Endothelial cell of umbilical vein (primary cell): ENCODE data around the gene ZNF311.

Experiments
- CTCF ChIP-seq, 2 donors: IDR thresholded peaks; 1 replicate in 1 of 2; 2 replicates in 1 of 2; pipeline ENCODE4 v1.5.1; 2011; ENCODE audit warnings: low read length in 2 of 2, mild to moderate bottlenecking in 2 of 2, moderate library complexity in 2 of 2, control low read depth in 1 of 2, inconsistent platforms in 1 of 2, low read depth in 1 of 2; ENCODE audit not compliant: insufficient read depth in 1 of 2; ENCODE audit errors: extremely low read depth in 1 of 2
- EZH2 ChIP-seq: IDR thresholded peaks from 2 replicates; pipeline ENCODE4 v1.6.1; 2012; ENCODE audit warnings: borderline replicate concordance, low read depth, mild to moderate bottlenecking, moderate library complexity, low read length, inconsistent platforms; ENCODE audit not compliant: severe bottlenecking
- FOS ChIP-seq: IDR thresholded peaks from 2 replicates; pipeline ENCODE4 v1.6.1; 2011; ENCODE audit warnings: mild to moderate bottlenecking, low read length, moderate library complexity, borderline replicate concordance; ENCODE audit not compliant: insufficient read depth
- JUN ChIP-seq: IDR thresholded peaks from 2 replicates; pipeline ENCODE4 v1.6.1; 2011; ENCODE audit warnings: borderline replicate concordance, low read depth; ENCODE audit not compliant: insufficient read length, insufficient read depth
- MAX ChIP-seq: IDR thresholded peaks from 2 replicates; pipeline ENCODE4 v1.6.1; 2011; ENCODE audit not compliant: insufficient read depth, insufficient read length
- MYC ChIP-seq: IDR thresholded peaks from one replicate; pipeline ENCODE4 v1.6.1; 2011; ENCODE audit warnings: mild to moderate bottlenecking, low read depth, low read length
- POLR2A ChIP-seq: IDR thresholded peaks from 2 replicates; pipeline ENCODE4 v1.6.1; 2012; ENCODE audit warnings: low read depth, mild to moderate bottlenecking, control low read depth, low read length
- POLR2AphosphoS5 ChIP-seq: IDR thresholded peaks from 2 replicates; pipeline ENCODE4 v1.6.1; 2012; ENCODE audit warnings: low read depth, mild to moderate bottlenecking, control low read depth, low read length, moderate library complexity; ENCODE audit not compliant: insufficient read depth

GRCh38 chr6:28953585-28954258 is 51.4 kb downstream of the ZNF311 start:
- TF ChIP-seq CTCF (IDR thresholded peaks at IDR 0.05; ENCODE audit: extremely low read depth in 1 of 2, insufficient read depth in 1 of 2, low read depth in 1 of 2, low read length in 2 of 2) (no peak), POLR2AphosphoS5 (no peak), MYC (no peak), MAX (no peak), EZH2 (no peak), POLR2A (no peak), JUN (no peak), FOS (no peak)
